T47D (cell line): ENCODE results near the gene SPAG9.

Source experiments
- DNase-seq, 2 experiments: peaks; one replicate each; pipeline versions ENCODE4 v3.0.0 to v3.0.0-alpha.2; 2011 to 2012; ENCODE audit warnings: low read depth in 1 of 2, low spot score in 1 of 2
- JUND ChIP-seq: IDR thresholded peaks from 2 replicates; pipeline ENCODE4 v1.6.1; 2012; ENCODE audit warnings: low read depth
- in situ Hi-C: cut with HindIII; loops from 2 replicates; pipeline ENCODE4 v1.10.0; 2016; ENCODE audit warnings: low sequenced_read_pairs, low pct_unique_long_range_greater_than_20kb

Gene SPAG9

GRCh38 chr17:51010173-51010675, 110.4 kb downstream of the SPAG9 start:
- TF ChIP-seq JUND = no peak
- in situ Hi-C loops = no loop called here
- no peak for DNase-seq

- TF ChIP-seq JUND = no peak
- in situ Hi-C loops = no loop called here
- no peak for DNase-seq
Observed at GRCh38 chr17:51006601-51007000, 114.1 kb downstream of the SPAG9 start.

- in situ Hi-C loops = no loop called here
- no peak for TF ChIP-seq JUND
- DNase-seq = no peak
Observed at GRCh38 chr17:51005768-51006167, 114.9 kb downstream of the SPAG9 start.

DNA sequence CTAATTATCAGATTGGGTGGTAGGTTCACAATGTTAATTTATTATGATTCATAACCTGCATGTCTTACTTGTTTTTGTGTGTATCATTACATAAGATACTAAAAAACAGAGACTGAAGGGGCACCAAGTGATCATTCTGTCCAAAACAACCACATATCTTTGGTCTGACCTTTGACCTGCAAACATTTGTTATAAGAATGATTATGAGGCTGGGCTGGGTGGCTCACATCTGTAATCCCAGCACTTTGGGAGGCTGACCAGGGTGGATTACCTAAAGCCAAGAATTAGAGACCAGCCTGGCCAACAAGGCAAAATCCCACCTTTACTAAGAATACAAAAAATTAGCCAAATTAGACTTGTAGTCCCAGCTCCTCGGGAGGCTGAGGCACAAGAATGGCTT, 116.4 kb downstream of the SPAG9 start:
- no peak for DNase-seq
- in situ Hi-C loops = no loop called here
- no peak for TF ChIP-seq JUND

DNA sequence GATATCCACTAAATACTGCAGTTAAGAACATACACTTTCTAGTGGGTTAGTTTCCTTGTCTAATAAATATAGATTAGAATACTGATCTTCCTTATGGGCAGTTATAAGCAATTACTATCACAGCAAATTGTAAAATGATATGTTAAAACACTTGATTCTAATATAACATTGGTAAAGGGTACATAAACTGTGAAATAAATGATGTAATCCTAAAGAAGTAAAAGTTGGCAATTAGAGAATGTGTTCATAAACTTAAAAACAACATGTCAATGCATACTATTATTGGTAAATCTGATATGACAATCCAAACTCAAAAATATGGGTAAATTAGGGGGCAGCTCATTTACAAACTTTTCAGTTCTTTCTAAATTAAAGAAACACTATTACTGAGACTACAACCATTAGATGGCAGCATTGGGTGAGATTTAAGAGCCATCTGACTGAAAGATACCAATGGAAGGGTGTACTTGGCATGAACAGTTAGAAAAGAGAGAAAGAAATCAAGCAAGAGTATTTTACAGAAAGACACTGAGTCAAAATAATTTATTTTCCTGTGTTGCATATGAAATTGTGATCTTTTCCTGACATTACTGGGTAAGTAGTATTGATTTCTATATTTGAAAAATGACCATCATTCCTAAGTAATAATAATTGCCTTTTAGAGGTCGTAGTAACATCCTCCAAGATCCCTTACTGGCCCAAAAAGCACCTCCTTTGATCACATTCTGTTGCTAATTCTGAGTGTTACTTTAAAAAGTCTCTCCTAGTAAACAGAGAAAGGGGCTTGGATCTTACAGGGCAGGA, 119.6 kb downstream of the SPAG9 start:
- no peak for TF ChIP-seq JUND
- in situ Hi-C loops = no loop called here
- peak; percentile 43 to 81 for DNase-seq

DNA sequence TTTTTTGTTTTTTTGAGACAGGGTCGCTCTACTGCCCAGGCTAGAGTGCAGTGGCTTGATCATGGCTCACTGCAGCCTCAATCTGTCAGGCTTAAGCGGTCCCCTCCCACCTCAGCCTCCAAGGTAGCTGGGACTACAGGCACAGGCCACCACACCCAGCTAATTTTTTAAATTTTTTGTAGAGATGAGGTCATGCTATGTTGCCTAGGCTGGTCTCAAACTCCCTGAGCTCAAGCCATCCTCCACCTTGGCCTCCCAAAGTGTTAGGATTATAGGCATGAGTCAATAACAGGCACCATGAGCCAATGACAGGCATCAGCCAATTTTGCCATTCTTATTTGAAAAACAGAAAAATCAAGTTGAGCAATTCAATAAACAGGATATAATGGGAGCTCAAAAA, 125.0 kb downstream of the SPAG9 start:
- in situ Hi-C loops = no loop called here
- DNase-seq = no peak
- TF ChIP-seq JUND = no peak

GRCh38 chr17:50993544-50993943, 127.1 kb downstream of the SPAG9 start:
- no peak for DNase-seq
- in situ Hi-C loops = no loop called here
- TF ChIP-seq JUND = no peak

GRCh38 chr17:50989149-50989548, 131.5 kb downstream of the SPAG9 start:
- TF ChIP-seq JUND = no peak
- DNase-seq = no peak
- in situ Hi-C loops = no loop called here

DNA sequence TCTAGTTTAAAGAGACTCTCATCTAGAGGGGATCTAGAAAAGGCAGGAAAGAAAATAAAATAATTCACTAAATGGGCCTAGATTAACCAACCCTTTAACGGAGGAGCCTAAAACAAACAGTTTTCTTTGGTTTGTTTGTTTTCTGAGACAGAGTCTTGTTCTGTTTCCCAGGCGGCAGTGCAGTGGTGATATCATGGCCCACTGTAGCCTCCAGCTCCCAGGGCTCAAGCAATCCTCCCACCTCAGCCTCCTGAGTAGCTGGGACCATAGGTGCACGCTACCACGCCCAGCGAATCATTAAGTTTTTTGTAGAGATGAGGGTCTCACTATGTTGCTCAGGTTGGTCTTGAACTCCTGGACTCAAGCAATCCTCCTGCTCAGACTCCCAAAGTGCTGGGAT, 132.2 kb downstream of the SPAG9 start:
- no peak for TF ChIP-seq JUND
- in situ Hi-C loops = no loop called here
- no peak for DNase-seq

GRCh38 chr17:50986989-50987660, 133.5 kb downstream of the SPAG9 start:
- DNase-seq = no peak
- TF ChIP-seq JUND = no peak
- in situ Hi-C loops = no loop called here

DNA sequence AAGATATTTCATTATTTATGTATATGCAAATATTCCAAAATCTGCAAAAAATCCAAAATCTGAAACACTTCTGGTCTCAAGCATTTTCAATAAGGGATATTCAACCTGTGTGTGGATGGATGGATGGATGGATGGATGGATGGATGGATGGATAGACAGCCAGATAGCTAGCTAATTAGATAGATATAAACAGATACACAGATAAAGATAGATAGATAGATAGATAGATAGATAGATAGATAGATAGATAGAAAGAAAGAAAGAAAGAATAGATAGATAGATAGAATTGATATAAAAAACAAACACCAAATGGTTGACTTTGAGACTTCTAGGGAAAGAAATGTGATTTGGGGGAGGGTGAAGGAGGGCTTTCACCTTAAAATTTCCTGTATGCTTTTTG, 139.4 kb downstream of the SPAG9 start:
- in situ Hi-C loops = no loop called here
- DNase-seq = no peak

GRCh38 chr17:50979524-50979927, 141.1 kb downstream of the SPAG9 start:
- in situ Hi-C loops = no loop called here
- no peak for DNase-seq
- no peak for TF ChIP-seq JUND

More for the DNA sequence above, 139.4 kb downstream of the SPAG9 start:
- TF ChIP-seq JUND = no peak

DNA sequence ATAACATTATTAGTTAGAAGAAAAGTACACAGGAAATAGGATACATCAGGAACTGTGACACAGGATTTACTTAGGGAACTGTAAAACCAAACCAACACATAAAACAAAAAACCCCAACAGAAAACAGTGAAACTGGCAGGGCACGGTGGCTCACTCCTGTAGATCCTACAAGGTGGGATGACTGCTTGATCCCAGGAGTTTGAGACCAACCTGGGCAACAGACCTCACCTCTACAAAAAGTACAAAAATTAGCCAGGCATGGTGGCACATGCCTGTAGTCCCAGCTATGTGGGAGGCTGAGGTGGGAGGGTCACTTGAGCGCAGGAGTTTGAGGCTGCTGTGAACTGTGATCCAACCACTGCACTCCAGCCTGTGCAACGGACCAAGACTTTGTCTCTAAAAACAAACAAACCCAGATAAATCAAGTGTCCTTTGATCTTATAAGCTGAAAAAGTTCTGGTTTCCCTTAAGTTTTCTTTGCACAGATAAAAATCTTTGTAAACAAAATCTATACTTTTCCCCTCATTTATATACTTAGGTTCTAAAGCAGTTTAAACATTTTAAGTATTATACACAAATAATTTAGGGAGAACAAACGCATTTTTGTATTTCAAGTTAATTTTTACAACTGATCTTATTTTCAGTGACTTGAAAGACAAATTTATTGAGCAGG, 143.0 kb downstream of the SPAG9 start:
- TF ChIP-seq JUND = no peak
- in situ Hi-C loops = no loop called here
- no peak for DNase-seq
